ENCODE results near the gene DCLRE1B.
"Not testable (repeated sequence)": the region's sequence is repeated elsewhere in the genome, so short reads cannot be mapped to it uniquely, and the experiment has no call there.

DCLRE1B gene

GRCh38 chr1:113928941-113929749, 24.0 kb downstream of the DCLRE1B start, which contains the start of gene HIPK1:
Gene HIPK1 (plus strand): TSS chr1:113929324.
- DNase-seq = peak; percentile 92

GRCh38 chr1:113929750-113930498, 24.8 kb downstream of the DCLRE1B start:
- DNase-seq = peak; percentile 61

- peak; percentile 77 for DNase-seq
Measured at GRCh38 chr1:113930499-113931161, 25.5 kb downstream of the DCLRE1B start.

GRCh38 chr1:113931451-113931851, 26.3 kb downstream of the DCLRE1B start:
- DNase-seq = peak; percentile 51

DNA sequence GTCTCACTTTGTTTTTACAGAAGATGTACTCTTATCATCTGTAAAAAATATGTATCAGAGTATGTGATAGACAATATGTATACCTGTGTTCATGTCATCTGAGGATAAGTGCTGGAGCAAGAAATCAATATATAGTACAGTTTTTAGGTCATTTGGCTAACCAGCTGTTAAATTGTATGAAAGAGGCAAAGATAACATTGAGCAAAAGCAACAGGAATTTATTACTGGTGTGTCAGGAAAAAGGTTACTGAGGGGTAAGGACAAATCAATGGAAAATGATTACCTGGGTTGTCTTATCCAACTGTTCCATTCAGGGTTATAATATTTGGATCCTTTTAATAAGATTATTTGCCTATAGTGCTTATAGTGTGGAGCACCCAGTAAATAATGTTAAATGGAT, 28.9 kb downstream of the DCLRE1B start:
- DNase-seq = no peak

- DNase-seq = no peak
Measured at GRCh38 chr1:113934511-113935055, 29.5 kb downstream of the DCLRE1B start.

GRCh38 chr1:113935176-113935575, 30.1 kb downstream of the DCLRE1B start:
- no peak for DNase-seq

DNA sequence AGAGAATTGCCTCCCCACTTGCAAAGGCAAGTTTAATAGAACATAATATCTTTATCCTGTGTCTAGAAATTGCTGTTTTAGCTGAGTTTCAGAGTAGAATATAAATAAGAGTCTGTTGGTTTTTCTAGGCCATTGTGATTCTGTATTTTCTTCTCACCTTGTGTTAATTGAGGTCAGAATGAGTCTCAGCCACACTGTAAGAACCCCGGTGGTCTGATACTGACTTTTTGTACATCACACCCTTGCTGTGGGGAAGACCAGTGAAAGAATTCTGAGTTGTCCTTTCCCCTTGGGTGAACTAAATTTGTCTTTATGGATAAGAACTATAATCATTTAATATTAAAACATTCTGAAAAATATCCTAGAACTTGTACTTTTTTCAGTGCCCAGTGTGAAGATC, 30.8 kb downstream of the DCLRE1B start:
- DNase-seq = no peak

- DNase-seq = no peak
Measured at GRCh38 chr1:113937146-113937545, 32.0 kb downstream of the DCLRE1B start.

- DNase-seq = no peak
Measured at GRCh38 chr1:113938192-113938591, 33.1 kb downstream of the DCLRE1B start.

DNA sequence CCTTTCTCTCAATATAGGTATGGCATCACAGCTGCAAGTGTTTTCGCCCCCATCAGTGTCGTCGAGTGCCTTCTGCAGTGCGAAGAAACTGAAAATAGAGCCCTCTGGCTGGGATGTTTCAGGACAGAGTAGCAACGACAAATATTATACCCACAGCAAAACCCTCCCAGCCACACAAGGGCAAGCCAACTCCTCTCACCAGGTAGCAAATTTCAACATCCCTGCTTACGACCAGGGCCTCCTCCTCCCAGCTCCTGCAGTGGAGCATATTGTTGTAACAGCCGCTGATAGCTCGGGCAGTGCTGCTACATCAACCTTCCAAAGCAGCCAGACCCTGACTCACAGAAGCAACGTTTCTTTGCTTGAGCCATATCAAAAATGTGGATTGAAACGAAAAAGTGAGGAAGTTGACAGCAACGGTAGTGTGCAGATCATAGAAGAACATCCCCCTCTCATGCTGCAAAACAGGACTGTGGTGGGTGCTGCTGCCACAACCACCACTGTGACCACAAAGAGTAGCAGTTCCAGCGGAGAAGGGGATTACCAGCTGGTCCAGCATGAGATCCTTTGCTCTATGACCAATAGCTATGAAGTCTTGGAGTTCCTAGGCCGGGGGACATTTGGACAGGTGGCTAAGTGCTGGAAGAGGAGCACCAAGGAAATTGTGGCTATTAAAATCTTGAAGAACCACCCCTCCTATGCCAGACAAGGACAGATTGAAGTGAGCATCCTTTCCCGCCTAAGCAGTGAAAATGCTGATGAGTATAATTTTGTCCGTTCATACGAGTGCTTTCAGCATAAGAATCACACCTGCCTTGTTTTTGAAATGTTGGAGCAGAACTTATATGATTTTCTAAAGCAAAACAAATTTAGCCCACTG, 35.5 kb downstream of the DCLRE1B start:
- peak; percentile 63 for DNase-seq

- no peak for DNase-seq
Measured at GRCh38 chr1:113941245-113941559, 36.1 kb downstream of the DCLRE1B start.

DNA sequence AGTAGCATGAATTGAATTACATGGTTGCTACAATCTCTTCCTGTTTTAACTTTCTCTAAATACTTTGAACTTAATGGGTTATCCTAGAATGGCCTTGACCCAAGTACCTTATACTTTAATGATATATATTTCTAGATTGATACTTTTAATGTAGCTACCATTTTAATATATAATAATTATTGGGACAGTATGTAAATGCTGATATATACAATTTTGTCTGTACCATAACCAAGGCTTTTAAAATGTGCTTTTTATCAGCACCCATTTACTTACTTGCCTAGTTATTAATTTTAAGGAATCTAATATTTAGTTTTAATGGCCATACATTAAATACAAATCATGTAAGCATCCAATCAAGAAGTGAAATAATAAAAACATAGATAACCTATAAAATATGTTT, 37.4 kb downstream of the DCLRE1B start:
- no peak for DNase-seq

DNA sequence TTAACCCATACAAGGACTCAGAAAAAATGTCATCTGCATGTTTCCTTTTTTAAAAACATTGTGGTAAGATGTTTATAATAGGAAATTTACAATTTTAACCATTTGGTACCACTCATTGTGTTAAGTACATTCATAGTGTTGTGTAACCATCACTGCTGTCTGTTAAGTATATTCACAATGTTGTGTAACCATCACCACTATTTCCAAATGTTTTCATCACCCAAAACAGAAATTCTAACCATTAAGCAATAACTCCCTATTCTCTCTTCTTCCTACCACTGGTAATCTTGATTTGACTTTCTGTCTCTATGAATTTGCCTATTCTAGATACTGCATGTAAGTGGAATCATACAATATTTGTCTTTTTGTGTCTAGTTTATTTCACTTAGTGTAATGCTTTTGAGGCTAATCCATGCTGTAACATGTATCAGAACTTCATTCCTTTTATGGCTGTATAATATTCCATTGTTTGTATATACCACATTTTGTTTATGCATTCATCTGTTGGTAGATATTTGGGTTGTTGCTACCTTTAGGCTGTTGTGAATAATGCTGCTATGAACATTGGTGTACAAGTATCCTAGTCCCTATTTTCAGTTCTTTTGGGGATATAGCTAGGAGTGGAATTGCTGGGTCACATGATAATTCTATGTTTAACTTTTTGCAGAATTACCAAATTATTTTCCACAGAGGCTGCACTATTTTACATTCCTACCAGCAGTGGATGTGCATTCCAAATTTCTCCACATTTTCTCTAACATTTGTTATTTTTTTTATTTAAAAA, 38.1 kb downstream of the DCLRE1B start:
- no peak for DNase-seq

DNA sequence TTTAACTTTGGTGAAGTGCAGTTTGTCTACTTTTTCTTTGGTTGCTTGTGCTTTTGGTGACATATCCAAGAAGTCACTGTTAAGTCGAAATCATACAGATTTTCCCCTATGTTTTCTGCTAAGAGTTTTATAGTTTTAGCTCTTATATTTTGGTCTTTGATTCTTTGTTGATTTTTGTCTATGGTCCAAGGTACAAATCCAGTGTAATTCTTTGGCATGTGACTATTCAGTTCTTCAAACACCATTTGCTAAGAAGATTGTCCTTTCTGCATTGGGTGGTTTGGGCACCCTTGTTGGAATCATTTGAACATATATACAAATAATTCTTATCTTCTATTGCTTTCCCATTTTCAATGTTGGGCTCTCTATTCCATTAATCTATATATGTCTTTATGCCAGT, 40.2 kb downstream of the DCLRE1B start:
- no peak for DNase-seq

DNA sequence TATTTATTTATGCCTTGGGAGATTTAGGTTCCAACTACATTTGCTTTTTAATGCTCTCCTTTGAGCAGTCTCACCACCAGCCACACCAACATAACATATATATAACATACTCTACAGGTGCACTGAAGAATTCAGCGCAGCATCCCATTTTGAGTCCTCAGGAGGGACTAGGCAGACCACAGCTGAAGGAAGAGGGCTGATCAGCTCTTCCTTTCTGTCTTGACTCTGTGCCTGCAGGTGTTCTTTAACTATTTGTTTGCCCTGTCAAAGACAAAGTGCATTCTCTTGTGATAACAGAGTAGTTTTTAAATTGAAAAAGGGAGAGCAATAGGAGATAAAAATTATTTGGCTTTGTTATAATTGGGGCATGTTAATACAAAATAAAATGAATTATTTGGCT, 41.0 kb downstream of the DCLRE1B start:
- DNase-seq = no peak

- no peak for DNase-seq
Measured at GRCh38 chr1:113946678-113947387, 41.7 kb downstream of the DCLRE1B start.

DNA sequence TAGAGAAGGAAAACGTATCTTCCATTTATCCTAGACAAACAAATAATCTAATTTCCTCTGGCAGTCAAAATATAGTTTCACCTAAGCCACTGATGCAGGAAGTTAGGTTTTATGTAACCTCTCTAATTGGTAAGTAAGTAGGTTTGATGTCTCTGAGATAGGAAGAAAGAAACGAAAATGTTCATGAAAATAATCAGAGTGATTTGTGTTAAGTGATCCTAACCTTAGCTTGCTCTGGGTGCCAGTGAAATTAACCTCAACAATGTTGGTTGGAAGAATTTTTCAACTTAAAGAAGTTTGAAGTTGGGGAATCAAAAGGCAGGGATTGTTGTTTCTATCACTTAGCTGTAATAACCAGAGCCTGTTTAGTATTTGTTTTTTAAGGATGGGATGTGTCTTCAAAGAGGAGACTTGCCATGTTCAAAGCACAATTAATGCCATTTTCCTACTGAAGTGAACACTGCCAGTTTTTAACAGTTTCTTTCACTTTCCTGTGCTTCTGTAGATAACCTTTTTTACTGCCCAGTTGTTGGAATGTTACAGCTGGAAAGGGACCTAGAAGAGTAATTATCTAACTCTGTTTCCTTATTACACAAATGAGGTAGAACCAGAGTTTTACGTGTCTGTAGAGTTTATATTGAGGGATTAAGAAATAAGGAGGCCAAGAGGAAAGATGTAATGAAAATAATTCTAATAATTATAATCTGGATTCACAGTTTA, 42.4 kb downstream of the DCLRE1B start:
- no peak for DNase-seq

DNA sequence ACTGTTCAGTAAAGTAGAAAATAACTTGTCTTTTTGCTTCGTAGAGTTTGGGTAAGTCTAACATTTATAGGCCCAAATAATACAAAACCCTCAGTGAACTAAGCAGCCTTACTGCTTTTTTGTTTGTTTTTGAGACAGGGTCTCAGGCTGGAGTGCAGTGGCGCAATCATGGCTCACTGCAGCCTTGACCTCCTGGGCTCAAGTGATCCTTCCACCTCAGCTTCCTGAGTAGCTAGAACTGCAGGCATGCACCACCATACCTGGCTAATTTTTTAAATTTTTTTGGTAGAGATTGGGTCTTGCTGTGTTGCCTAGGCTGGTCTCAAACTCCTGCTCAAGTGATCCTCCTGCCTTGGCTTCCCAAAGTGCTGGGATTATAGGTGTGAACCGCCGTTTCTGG, 43.0 kb downstream of the DCLRE1B start:
- DNase-seq = not testable (repeated sequence)

GRCh38 chr1:113949007-113949406, 43.9 kb downstream of the DCLRE1B start:
- no peak for DNase-seq
